Epithelial cell of alveolus of lung (primary cell): ENCODE results near the gene DCAF8L1. TPM values are rescaled to one million over a fixed set of nuclear protein-coding genes. Genes with fewer than 3 reads are reported as not detected.

Experiments
- total RNA-seq: library from RNA; depleted of rRNA; stranded (reverse); fragments of >200 nt; gene quantifications from 2 replicates; pipeline ENCODE4 v1.2.1, GENCODE V29; 2015

Gene DCAF8L1
- not detected in 2 replicates for total RNA-seq

GRCh38 chrX:27981349-27981748 is at the start of gene DCAF8L1:
TSS of gene DCAF8L1 (minus strand) at chrX:27981449. CDS start at chrX:27981334, 115 bp downstream.

Other genes starting within 250 kb of the DCAF8L1 start
- not detected in 2 replicates for gene MAGEB10, start 173.5 kb downstream of the DCAF8L1 start, total RNA-seq